NCI-H128 (cell line): ENCODE measurements around the gene ATF1.
"Not testable (repeated sequence)": the region's sequence is repeated elsewhere in the genome, so short reads cannot be mapped to it uniquely, and the experiment has no call there.

Experiments used
- DNase-seq: peaks from one replicate; lab custom pipeline; 2025; ENCODE audit not compliant: unreplicated experiment; lab: John Stamatoyannopoulos, UW

ATF1 gene

GRCh38 chr12:50855218-50855617 lies 91.3 kb downstream of the ATF1 start:
- DNase-seq: not testable (repeated sequence)

GRCh38 chr12:50855679-50856078 lies 91.8 kb downstream of the ATF1 start:
- not testable (repeated sequence) for DNase-seq

GRCh38 chr12:50859621-50860310 lies 95.9 kb downstream of the ATF1 start:
- DNase-seq: no peak

- no peak for DNase-seq
Measured at GRCh38 chr12:50862316-50862715, 98.4 kb downstream of the ATF1 start.

GRCh38 chr12:50865266-50865665 lies 101.4 kb downstream of the ATF1 start:
- DNase-seq: no peak

- DNase-seq: not testable (repeated sequence)
Measured at GRCh38 chr12:50868881-50869280, 105.0 kb downstream of the ATF1 start.
